ENCODE data around the gene COL4A4. TPM values are rescaled to one million over a fixed set of nuclear protein-coding genes. Genes with fewer than 3 reads are reported as not detected.

Gene COL4A4
- total and polyA plus RNA-seq, 2 experiments from 2014 or later: 0.47 to 3.0 TPM

GRCh38 chr2:227146456-227146855 is 17.5 kb downstream of the COL4A4 start:
- H2AFZ ChIP-seq: no peak overlapping the region
- DNase-seq (ENCODE audit: low spot score): no peak
- TF ChIP-seq EZH2 (IDR thresholded peaks at IDR 0.05; ENCODE audit: borderline replicate concordance): no peak
- no peak for TF ChIP-seq CTCF (IDR thresholded peaks at IDR 0.05; ENCODE audit: poor library complexity)
- no peak for TF ChIP-seq EZH2phosphoT487 (IDR thresholded peaks at IDR 0.05; ENCODE audit: low read depth, severe bottlenecking, unreplicated experiment)

DNA sequence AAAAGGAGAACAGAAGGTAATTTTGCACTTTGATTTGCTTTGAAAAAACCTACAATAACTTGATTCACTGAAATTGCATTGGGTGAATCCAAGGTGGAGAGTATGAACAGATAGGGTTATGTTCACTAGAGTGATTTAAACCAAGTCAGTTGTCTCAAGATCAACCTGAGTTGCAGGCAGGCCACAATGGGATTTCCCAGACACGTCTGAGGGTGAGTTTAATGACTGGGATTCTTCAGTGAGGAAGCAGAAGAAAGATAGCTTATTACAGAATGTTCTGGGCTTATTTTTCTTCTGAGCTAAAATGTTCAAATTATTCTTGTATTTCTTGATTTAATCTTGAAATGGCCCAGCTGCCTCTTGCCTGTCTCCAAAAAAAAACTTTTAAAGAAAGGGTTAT is 20.1 kb downstream of the COL4A4 start:
- Histone ChIP-seq H3K27me3 (no peaks in the 10 kb centered on the region), H3K4me3 (no peak overlapping the region), H3K36me3 (replicated peaks; ENCODE audit: insufficient read depth, low read depth) (no peaks in the 10 kb centered on the region), H4K20me1 (ENCODE audit: insufficient read depth, poor library complexity, severe bottlenecking) (no peaks in the 10 kb centered on the region), H3K27ac (no peak overlapping the region), H3K9me3 (ENCODE audit: low read depth) (no peaks in the 10 kb centered on the region), H3K4me2 (no peak overlapping the region), H3K79me2 (no peaks in the 10 kb centered on the region), H3K9me2 (replicated peaks; ENCODE audit: insufficient read depth) (no peaks in the 10 kb centered on the region), H2AFZ (no peak overlapping the region), H3K4me1 (ENCODE audit: insufficient read depth) (no peaks in the 10 kb centered on the region)
- DNase-seq (ENCODE audit: low spot score): no peak
- TF ChIP-seq EZH2phosphoT487 (IDR thresholded peaks at IDR 0.05; ENCODE audit: low read depth, severe bottlenecking, unreplicated experiment): no peak
- TF ChIP-seq CTCF (IDR thresholded peaks at IDR 0.05; ENCODE audit: poor library complexity): no peak
- no peak for TF ChIP-seq EZH2 (IDR thresholded peaks at IDR 0.05; ENCODE audit: borderline replicate concordance)
- WGBS (ENCODE audit: low lambda C conversion rate, missing lambda C conversion rate): 57% methylated on average over 1 of the region's 1 CpG

More at GRCh38 chr2:227146456-227146855, 17.5 kb downstream of the COL4A4 start:
- Histone ChIP-seq H3K79me2 (no peaks in the 10 kb centered on the region), H3K4me3 (no peak overlapping the region), H4K20me1 (ENCODE audit: insufficient read depth, poor library complexity, severe bottlenecking) (no peaks in the 10 kb centered on the region), H3K4me2 (no peak overlapping the region), H3K36me3 (replicated peaks; ENCODE audit: insufficient read depth, low read depth) (no peaks in the 10 kb centered on the region), H3K9me3 (ENCODE audit: low read depth) (no peaks in the 10 kb centered on the region), H3K27ac (no peak overlapping the region), H3K4me1 (ENCODE audit: insufficient read depth) (no peaks in the 10 kb centered on the region), H3K9me2 (replicated peaks; ENCODE audit: insufficient read depth) (no peaks in the 10 kb centered on the region), H3K27me3 (no peaks in the 10 kb centered on the region)
- WGBS (ENCODE audit: low lambda C conversion rate, missing lambda C conversion rate): 95% methylated on average over 6 of the region's 6 CpGs

DNA sequence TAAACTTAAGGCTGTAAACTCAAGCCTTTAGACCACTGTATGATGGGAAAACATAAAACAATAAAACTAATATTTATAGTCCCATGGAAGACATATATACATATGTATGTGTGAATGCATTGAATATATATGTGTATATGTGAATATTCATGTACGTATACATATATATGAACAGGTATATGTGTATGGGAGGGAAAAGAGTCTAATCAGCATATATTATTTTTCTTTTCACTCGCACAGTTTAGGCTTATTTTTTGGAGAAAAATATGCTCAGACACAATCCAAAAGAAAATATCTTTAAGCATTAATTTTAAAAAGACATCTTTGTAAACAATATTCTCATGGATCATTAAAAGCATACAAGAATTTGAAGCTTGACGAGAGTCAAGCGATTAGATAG is 22.7 kb downstream of the COL4A4 start:
- no peak for DNase-seq (ENCODE audit: low spot score)
- Histone ChIP-seq H4K20me1 (ENCODE audit: insufficient read depth, poor library complexity, severe bottlenecking) (no peaks in the 10 kb centered on the region), H3K4me3 (no peak overlapping the region), H2AFZ (no peak overlapping the region), H3K27ac (no peak overlapping the region), H3K4me2 (no peak overlapping the region), H3K27me3 (no peaks in the 10 kb centered on the region), H3K9me2 (replicated peaks; ENCODE audit: insufficient read depth) (no peaks in the 10 kb centered on the region), H3K4me1 (ENCODE audit: insufficient read depth) (no peaks in the 10 kb centered on the region), H3K9me3 (ENCODE audit: low read depth) (no peaks in the 10 kb centered on the region), H3K36me3 (replicated peaks; ENCODE audit: insufficient read depth, low read depth) (no peaks in the 10 kb centered on the region), H3K79me2 (no peaks in the 10 kb centered on the region)
- WGBS (ENCODE audit: low lambda C conversion rate, missing lambda C conversion rate): 96% methylated on average over 4 of the region's 4 CpGs
- TF ChIP-seq CTCF (IDR thresholded peaks at IDR 0.05; ENCODE audit: poor library complexity): no peak
- no peak for TF ChIP-seq EZH2phosphoT487 (IDR thresholded peaks at IDR 0.05; ENCODE audit: low read depth, severe bottlenecking, unreplicated experiment)
- TF ChIP-seq EZH2 (IDR thresholded peaks at IDR 0.05; ENCODE audit: borderline replicate concordance): no peak

DNA sequence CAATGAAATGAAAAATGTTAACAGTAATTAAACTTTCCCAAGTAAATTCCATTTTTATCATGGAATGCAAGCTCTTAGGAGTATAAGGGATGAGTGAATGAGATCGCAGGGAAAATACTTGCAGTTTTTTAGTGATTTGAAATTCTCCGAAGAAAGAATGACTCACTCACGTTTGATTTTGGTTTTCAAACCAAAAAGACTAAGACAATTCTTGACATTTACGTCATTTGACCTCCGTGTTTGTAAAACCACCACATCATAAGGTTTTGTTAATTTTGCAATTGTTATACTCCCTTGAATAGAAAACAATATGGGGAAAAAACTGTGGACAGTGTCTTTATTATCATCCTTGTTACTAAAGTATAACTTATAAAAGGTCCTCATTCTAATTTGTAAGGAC is 29.4 kb downstream of the COL4A4 start:
- H3K27ac ChIP-seq: no peak overlapping the region
- no peaks in the 10 kb centered on the region for H3K9me2 ChIP-seq (replicated peaks; ENCODE audit: insufficient read depth)
- H3K79me2 ChIP-seq: no peaks in the 10 kb centered on the region
- no peaks in the 10 kb centered on the region for H3K4me1 ChIP-seq (ENCODE audit: insufficient read depth)
- no peaks in the 10 kb centered on the region for H3K9me3 ChIP-seq (ENCODE audit: low read depth)
- H3K27me3 ChIP-seq: no peaks in the 10 kb centered on the region
- WGBS (ENCODE audit: low lambda C conversion rate, missing lambda C conversion rate): 87% methylated on average over 5 of the region's 5 CpGs
- H3K4me3 ChIP-seq: no peak overlapping the region
- no peaks in the 10 kb centered on the region for H3K36me3 ChIP-seq (replicated peaks; ENCODE audit: insufficient read depth, low read depth)
- DNase-seq (ENCODE audit: low spot score): no peak
- H3K4me2 ChIP-seq: no peak overlapping the region
- H4K20me1 ChIP-seq (ENCODE audit: insufficient read depth, poor library complexity, severe bottlenecking): no peaks in the 10 kb centered on the region
- no peak overlapping the region for H2AFZ ChIP-seq
- no peak for TF ChIP-seq EZH2 (IDR thresholded peaks at IDR 0.05; ENCODE audit: borderline replicate concordance)
- TF ChIP-seq EZH2phosphoT487 (IDR thresholded peaks at IDR 0.05; ENCODE audit: low read depth, severe bottlenecking, unreplicated experiment): no peak
- TF ChIP-seq CTCF (IDR thresholded peaks at IDR 0.05; ENCODE audit: poor library complexity): no peak
